Progenitor cell of endocrine pancreas (in vitro differentiated cells): ENCODE results near the gene DNAL1. TPM values are rescaled to one million over a fixed set of nuclear protein-coding genes. Genes with fewer than 3 reads are reported as not detected.

Experiments used
- DNase-seq: peaks from one replicate; pipeline ENCODE4 v3.0.0; 2021; ENCODE audit warnings: low spot score; ENCODE audit not compliant: unreplicated experiment
- H3K27ac Mint-ChIP-seq: 2 replicates; pipeline ENCODE4 v1.8.0; 2021; ENCODE audit warnings: mild to moderate bottlenecking, moderate library complexity, mixed read lengths
- H3K27me3 Mint-ChIP-seq: 2 replicates; pipeline ENCODE4 v1.8.0; 2021; ENCODE audit warnings: mixed read lengths
- H3K36me3 Mint-ChIP-seq: 2 replicates; pipeline ENCODE4 v1.8.0; 2022; ENCODE audit warnings: mixed read lengths; ENCODE audit not compliant: insufficient read depth
- H3K4me1 Mint-ChIP-seq: 2 replicates; pipeline ENCODE4 v1.8.0; 2021; ENCODE audit warnings: low read depth, mixed read lengths
- H3K4me3 Mint-ChIP-seq: 2 replicates; pipeline ENCODE4 v1.8.0; 2021; ENCODE audit warnings: low read depth, mild to moderate bottlenecking, moderate library complexity, mixed read lengths
- H3K9me3 Mint-ChIP-seq: 2 replicates; pipeline ENCODE4 v1.8.0; 2021; ENCODE audit warnings: low read depth, mixed read lengths
- total RNA-seq: library from RNA; stranded (reverse); gene quantifications from 2 replicates; pipeline ENCODE4 v1.2.1, GENCODE V29; 2021
- TF ChIP-seq, protein P1 (sequence below): fragments of 200-600 bp; sonication (generic); IDR thresholded peaks from one replicate; pipeline ENCODE4 v1.5.0; 2021; ENCODE audit warnings: antibody characterized with exemption, mild to moderate bottlenecking; ENCODE audit not compliant: unreplicated experiment

The DNAL1 gene
- total RNA-seq, 1 donor from 2014 or later = 29.9 TPM

DNA sequence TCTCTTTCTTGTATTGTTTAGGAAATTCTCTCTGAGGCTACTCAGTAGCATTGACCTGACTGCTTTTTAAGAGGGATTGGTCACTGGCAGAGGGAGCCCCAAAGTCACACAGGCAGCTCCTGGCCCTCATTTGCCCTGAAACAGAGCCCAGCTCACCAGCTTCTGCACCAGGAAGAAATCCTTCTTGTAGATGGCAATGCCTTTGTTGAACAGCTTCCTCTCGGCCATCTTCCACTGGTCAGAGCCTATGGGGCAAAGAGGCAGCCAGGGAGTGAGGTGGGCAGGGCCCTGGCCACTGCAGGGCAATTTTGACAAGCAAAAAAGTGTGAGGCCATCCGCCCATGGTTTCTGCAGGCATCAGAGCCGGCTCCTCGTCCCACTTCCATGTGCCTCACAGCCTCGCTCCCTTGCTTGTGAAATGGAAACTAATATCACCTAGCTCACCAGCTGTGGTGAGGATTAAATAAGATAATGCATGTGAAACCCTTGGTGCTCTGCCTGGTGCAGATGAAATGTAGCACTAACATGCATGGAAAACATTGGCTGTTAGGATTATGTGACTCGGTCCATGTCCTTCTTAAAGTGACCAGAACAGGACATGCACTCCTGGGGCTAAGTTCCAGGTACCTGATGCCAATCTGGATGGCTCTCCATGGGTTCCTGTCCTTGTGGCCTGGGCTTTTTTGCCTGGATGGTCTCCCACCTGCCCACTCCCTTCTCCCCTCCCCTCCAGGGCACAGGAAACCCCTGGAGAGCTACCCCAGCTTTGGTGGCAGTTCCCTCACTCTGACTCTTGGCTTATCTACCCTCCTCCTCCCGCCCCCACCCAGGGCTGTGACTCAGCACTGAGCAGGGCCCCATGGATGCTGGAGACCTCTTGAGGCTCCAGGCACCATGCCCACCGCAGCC lies 80.6 kb downstream of the DNAL1 start:
- no peaks in the 10 kb centered on the region for H3K4me1 Mint-ChIP-seq
- TF ChIP-seq, protein P1, sequence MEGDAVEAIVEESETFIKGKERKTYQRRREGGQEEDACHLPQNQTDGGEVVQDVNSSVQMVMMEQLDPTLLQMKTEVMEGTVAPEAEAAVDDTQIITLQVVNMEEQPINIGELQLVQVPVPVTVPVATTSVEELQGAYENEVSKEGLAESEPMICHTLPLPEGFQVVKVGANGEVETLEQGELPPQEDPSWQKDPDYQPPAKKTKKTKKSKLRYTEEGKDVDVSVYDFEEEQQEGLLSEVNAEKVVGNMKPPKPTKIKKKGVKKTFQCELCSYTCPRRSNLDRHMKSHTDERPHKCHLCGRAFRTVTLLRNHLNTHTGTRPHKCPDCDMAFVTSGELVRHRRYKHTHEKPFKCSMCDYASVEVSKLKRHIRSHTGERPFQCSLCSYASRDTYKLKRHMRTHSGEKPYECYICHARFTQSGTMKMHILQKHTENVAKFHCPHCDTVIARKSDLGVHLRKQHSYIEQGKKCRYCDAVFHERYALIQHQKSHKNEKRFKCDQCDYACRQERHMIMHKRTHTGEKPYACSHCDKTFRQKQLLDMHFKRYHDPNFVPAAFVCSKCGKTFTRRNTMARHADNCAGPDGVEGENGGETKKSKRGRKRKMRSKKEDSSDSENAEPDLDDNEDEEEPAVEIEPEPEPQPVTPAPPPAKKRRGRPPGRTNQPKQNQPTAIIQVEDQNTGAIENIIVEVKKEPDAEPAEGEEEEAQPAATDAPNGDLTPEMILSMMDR = no peak
- no peak overlapping the region for H3K4me3 Mint-ChIP-seq
- no peak for DNase-seq
- H3K27me3 Mint-ChIP-seq = no peaks in the 10 kb centered on the region
- no peaks in the 10 kb centered on the region for H3K9me3 Mint-ChIP-seq
- H3K36me3 Mint-ChIP-seq = peaks cover 28% of the 10 kb centered on the region
- H3K27ac Mint-ChIP-seq = no peak overlapping the region

DNA sequence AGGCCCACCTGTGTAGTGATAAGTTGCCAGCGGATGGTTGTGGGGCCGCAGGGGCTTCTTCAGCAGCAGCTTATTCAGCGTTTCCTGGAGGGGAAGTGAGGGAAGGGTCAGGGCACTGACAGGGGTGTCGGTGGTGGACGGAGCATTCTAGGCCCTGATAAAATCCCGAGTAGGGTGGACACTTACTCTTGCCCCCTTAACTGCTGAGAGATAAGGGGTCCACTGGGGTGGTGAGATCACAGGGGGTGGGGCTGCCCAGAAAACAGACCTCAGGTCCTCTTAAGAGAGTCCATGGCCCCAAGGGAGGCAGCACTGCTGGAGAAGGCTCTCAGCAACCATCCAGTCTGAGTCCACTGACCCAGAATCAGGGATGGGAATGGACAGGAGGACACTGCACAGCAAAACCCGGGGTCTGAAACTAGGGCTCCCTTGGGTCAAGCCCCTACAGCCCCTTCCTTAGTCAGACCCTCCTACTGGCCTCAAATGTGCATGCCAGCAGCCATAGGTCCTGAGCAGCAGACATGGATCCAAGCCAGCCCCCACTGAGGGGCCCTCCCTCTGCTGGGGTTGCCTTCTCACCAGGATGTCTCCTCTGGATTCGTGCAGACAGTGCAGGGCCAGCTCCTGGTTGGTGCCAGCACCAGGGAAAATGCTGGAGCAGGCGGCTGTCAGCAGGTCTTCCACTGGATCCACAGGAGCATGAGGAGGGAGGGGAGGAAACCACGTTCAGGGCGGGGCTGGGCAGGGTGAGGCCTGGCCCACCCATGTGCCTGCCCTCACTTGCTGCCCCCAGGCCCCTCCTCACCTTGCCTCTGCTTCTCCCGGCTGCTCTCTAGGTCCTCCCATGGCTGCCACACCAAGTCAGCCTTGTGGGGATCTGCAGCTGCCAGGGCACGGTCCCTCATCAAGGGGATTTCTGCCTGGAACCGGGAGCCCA lies 81.5 kb downstream of the DNAL1 start:
- Mint-ChIP-seq H3K27ac (no peak overlapping the region), H3K4me1 (no peaks in the 10 kb centered on the region), H3K4me3 (no peak overlapping the region), H3K27me3 (no peaks in the 10 kb centered on the region), H3K9me3 (no peaks in the 10 kb centered on the region), H3K36me3 (peaks cover 26% of the 10 kb centered on the region)
- TF ChIP-seq, protein P1 = no peak
- DNase-seq = no peak

DNA sequence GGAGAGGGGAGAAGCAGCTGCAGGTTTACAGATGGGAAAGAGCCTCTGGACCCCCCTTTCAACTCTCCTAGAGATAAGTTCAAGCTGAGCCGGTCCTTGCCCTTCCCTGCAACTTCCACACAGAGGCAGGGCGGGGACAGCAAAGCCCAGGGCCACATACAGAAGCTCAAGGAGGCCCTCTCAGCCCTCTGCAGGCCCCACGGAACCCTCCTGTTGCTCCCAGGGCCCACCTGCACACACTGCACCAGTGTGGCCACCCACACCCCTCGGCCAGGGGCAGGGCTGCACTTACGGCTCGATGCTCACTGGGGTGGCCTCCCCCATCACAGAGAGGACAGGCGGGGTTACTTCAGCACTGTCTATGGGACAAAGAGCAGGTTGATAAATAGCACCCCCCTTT lies 82.4 kb downstream of the DNAL1 start:
- peak overlapping the region; percentile 78 for H3K27ac Mint-ChIP-seq
- TF ChIP-seq, protein P1 = no peak
- H3K4me1 Mint-ChIP-seq = no peaks in the 10 kb centered on the region
- no peak overlapping the region for H3K4me3 Mint-ChIP-seq
- DNase-seq = no peak
- H3K27me3 Mint-ChIP-seq = no peaks in the 10 kb centered on the region
- no peaks in the 10 kb centered on the region for H3K9me3 Mint-ChIP-seq
- H3K36me3 Mint-ChIP-seq = peaks cover 20% of the 10 kb centered on the region

DNA sequence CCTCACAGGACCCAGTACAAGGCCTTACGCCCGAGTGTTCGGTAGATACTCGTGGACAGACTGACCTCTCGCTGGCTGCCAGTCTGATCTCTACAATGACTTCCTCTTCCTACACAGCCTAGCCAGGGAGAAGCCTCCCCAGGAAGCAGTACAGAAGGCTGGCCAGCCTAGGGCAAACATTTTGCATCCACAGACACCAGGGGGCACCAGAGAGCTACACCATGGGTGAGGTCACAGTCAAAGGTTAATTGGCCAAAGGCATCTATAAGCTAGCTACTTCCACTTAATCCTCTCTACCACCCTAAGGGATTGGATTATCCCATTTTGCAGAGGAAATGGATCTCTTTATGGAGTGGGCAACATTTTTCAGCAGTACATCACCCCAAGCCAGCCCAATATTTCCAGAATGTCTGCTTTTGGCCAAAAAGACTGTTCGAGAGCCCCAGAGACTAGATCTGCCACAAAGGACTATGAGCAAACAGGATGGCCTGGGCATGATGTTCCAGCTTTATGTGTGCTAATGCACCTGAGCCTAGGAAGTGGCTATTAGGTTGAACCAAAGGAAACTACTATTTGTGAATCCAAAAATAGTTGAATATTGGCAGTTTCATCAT lies 84.0 kb downstream of the DNAL1 start:
- DNase-seq = peak; percentile 77
- Mint-ChIP-seq H3K36me3 (peaks cover 13% of the 10 kb centered on the region), H3K4me1 (no peaks in the 10 kb centered on the region), H3K27ac (peak overlapping the region; percentile 91), H3K9me3 (no peaks in the 10 kb centered on the region), H3K27me3 (no peaks in the 10 kb centered on the region), H3K4me3 (no peak overlapping the region)
- TF ChIP-seq, protein P1 = peak; percentile 94
